D721Med (cell line): ENCODE measurements around the gene ATXN7L1.

Experiments
- DNase-seq: peaks from one replicate; pipeline ENCODE4 v3.0.0; 2011; ENCODE audit warnings: low spot score; ENCODE audit not compliant: insufficient read length
- FAIRE-seq: peaks from 2 replicates; lab custom pipeline; 2011; peaks lifted over from hg19 to GRCh38; lab: Jason Lieb, UNC
- CTCF ChIP-seq: IDR thresholded peaks from 2 replicates; pipeline ENCODE4 v1.5.1; 2012; ENCODE audit warnings: mild to moderate bottlenecking, control low read depth; ENCODE audit not compliant: insufficient read depth; ENCODE audit errors: missing control alignments

The ATXN7L1 gene

GRCh38 chr7:105911961-105912575 lies 35.7 kb upstream of the ATXN7L1 start:
- DNase-seq (no peak), FAIRE-seq (no peak)
- TF ChIP-seq CTCF: no peak

GRCh38 chr7:105910172-105910571 lies 33.8 kb upstream of the ATXN7L1 start:
- TF ChIP-seq CTCF: no peak
- no peak for DNase-seq
- FAIRE-seq: no peak

GRCh38 chr7:105909742-105910141 lies 33.3 kb upstream of the ATXN7L1 start:
- FAIRE-seq: no peak
- TF ChIP-seq CTCF: no peak
- DNase-seq: no peak

- TF ChIP-seq CTCF: no peak
- DNase-seq (no peak), FAIRE-seq (no peak)
Measured at GRCh38 chr7:105907129-105907846, 30.9 kb upstream of the ATXN7L1 start.

GRCh38 chr7:105906695-105907094 lies 30.3 kb upstream of the ATXN7L1 start:
- no peak for DNase-seq
- TF ChIP-seq CTCF: no peak
- FAIRE-seq: no peak

GRCh38 chr7:105905910-105906568 lies 29.6 kb upstream of the ATXN7L1 start:
- FAIRE-seq (no peak), DNase-seq (no peak)
- no peak for TF ChIP-seq CTCF
